T-cell (primary cell): ENCODE results near the gene OR5AU1. TPM values are rescaled to one million over a fixed set of nuclear protein-coding genes. Genes with fewer than 3 reads are reported as not detected.
"Not testable (repeated sequence)": the region's sequence is repeated elsewhere in the genome, so short reads cannot be mapped to it uniquely, and the experiment has no call there.

ENCODE experiments used
- ATAC-seq, 4 experiments: fragments of 200-7000 bp in 3 of 4; fragments of 150-1000 bp in 1 of 4; cut with Tn5 transposase; replicated peaks in 1 of 4; 1 replicate in 3 of 4; 2 replicates in 1 of 4; pipeline ENCODE4 v1.10.0; 2021; ENCODE audit warnings: moderate library complexity in 3 of 4, mild to moderate bottlenecking in 2 of 4, moderate number of reproducible peaks in 1 of 4
- CTCF ChIA-PET, 2 donors: fragments of 300-600 bp; sonication (Branson Sonifier 250); formaldehyde crosslinking; loops; one replicate each; lab custom pipeline; 2022; ENCODE audit warnings: antibody characterized with exemption in 2 of 2; lab: Charles Lee
- POLR2A ChIA-PET, 2 donors: fragments of 300-600 bp; sonication (Branson Sonifier 250); formaldehyde crosslinking; loops; one replicate each; lab custom pipeline; 2022; ENCODE audit warnings: antibody characterized with exemption in 2 of 2; lab: Charles Lee
- DNase-seq, 35 experiments: peaks; one replicate each; pipeline versions ENCODE4 v3.0.0 to v3.0.0-alpha.2; 2013 to 2023
- H3K27ac ChIP-seq: one replicate; pipeline ENCODE4 v1.5.1; 2013; ENCODE audit warnings: low read length
- H3K27me3 ChIP-seq, 2 experiments: replicated peaks in 1 of 2; 1 replicate in 1 of 2; 2 replicates in 1 of 2; pipeline versions ENCODE4 v1.6.1 to v1.7.0; 2013; ENCODE audit warnings: low read length in 1 of 2, mixed read lengths in 1 of 2; ENCODE audit not compliant: control insufficient read depth in 2 of 2, insufficient read depth in 2 of 2; ENCODE audit errors: extremely low read depth in 1 of 2
- H3K36me3 ChIP-seq, 2 donors: 1 replicate in 1 of 2; 2 replicates in 1 of 2; pipeline versions ENCODE4 v1.6.1 to v1.7.0; 2013; ENCODE audit warnings: low read length in 1 of 2; ENCODE audit not compliant: control insufficient read depth in 2 of 2, insufficient read depth in 1 of 2; ENCODE audit errors: extremely low read depth in 1 of 2
- H3K4me1 ChIP-seq, 2 experiments: 1 replicate in 1 of 2; 2 replicates in 1 of 2; pipeline versions ENCODE4 v1.6.1 to v1.7.0; 2013; ENCODE audit warnings: low read length in 2 of 2, mixed read lengths in 1 of 2; ENCODE audit not compliant: insufficient read depth in 2 of 2, control insufficient read depth in 1 of 2; ENCODE audit errors: extremely low read depth in 1 of 2
- H3K4me3 ChIP-seq, 2 donors: 1 replicate in 1 of 2; 2 replicates in 1 of 2; pipeline versions ENCODE4 v1.5.1 to v1.7.0; 2013; ENCODE audit warnings: mild to moderate bottlenecking in 2 of 2, low read length in 1 of 2, moderate library complexity in 1 of 2; ENCODE audit not compliant: control insufficient read depth in 1 of 2; ENCODE audit errors: extremely low read depth in 1 of 2
- H3K9me3 ChIP-seq: 2 replicates; pipeline ENCODE4 v1.7.0; 2013
- H3K27ac Mint-ChIP-seq, 2 donors: one replicate each; pipeline ENCODE4 v1.8.0; 2020 to 2021; ENCODE audit warnings: mild to moderate bottlenecking in 2 of 2, mixed read lengths in 2 of 2
- H3K27me3 Mint-ChIP-seq, 2 donors: one replicate each; pipeline ENCODE4 v1.8.0; 2021 to 2022; ENCODE audit warnings: mixed read lengths in 2 of 2
- H3K36me3 Mint-ChIP-seq: one replicate; pipeline ENCODE4 v1.8.0; 2021; ENCODE audit warnings: mixed read lengths
- H3K4me1 Mint-ChIP-seq, 3 donors: one replicate each; pipeline ENCODE4 v1.8.0; 2020 to 2022; ENCODE audit warnings: mixed read lengths in 3 of 3, mild to moderate bottlenecking in 1 of 3
- H3K4me3 Mint-ChIP-seq, 3 donors: one replicate each; pipeline ENCODE4 v1.8.0; 2020 to 2022; ENCODE audit warnings: mild to moderate bottlenecking in 3 of 3, mixed read lengths in 3 of 3, moderate library complexity in 3 of 3
- H3K9me3 Mint-ChIP-seq, 3 donors: one replicate each; pipeline ENCODE4 v1.8.0; 2020 to 2022; ENCODE audit warnings: mixed read lengths in 3 of 3
- WGBS: methylation state at CpG from one replicate; pipeline ENCODE4 v1.1.5; 2013; ENCODE audit warnings: missing lambda C conversion rate; ENCODE audit not compliant: insufficient coverage; 5-methylcytosine and 5-hydroxymethylcytosine counted together
- total RNA-seq, 35 experiments: library from RNA in 6 of 35; stranded (reverse) in 6 of 35; fragments of 120-200 nt in 1 of 35; gene quantifications; one replicate each; pipeline versions ENCODE4 v1.2.1 to v1.2.4 and lab custom pipeline; 2013 to 2026

OR5AU1 gene
- total RNA-seq, 5 donors from 2014 or later (not counting 1 experiment from before 2014, with no cell fraction given), result not detected

GRCh38 chr14:21163871-21164291 lies 8.0 kb upstream of the OR5AU1 start:
- WGBS, result 80% methylated on average over 2 of the region's 4 CpGs
- ATAC-seq (no peak), DNase-seq (no peak)
- Mint-ChIP-seq H3K36me3 (no peaks in the 10 kb centered on the region), H3K4me3 (no peak overlapping the region), H3K9me3 (no peaks in the 10 kb centered on the region), H3K27me3 (peaks cover 30 to 32% of the 10 kb centered on the region in 2 donors), H3K27ac (no peak overlapping the region), H3K4me1 (no peaks in the 10 kb centered on the region)
- ChIA-PET POLR2A (no interaction called here), CTCF (no interaction called here)
- Histone ChIP-seq H3K36me3 (no peaks in the 10 kb centered on the region), H3K4me1 (no peaks in the 10 kb centered on the region), H3K27me3 (peaks cover 0 to 19% of the 10 kb centered on the region in 2 experiments), H3K4me3 (no peak overlapping the region), H3K27ac (no peak overlapping the region), H3K9me3 (no peaks in the 10 kb centered on the region)

GRCh38 chr14:21162081-21162480 lies 6.2 kb upstream of the OR5AU1 start:
- Histone ChIP-seq H3K27ac (no peak overlapping the region), H3K4me3 (no peak overlapping the region), H3K27me3 (peaks cover 0 to 10% of the 10 kb centered on the region in 2 experiments), H3K9me3 (no peaks in the 10 kb centered on the region), H3K4me1 (no peaks in the 10 kb centered on the region), H3K36me3 (no peaks in the 10 kb centered on the region)
- H3K4me3 Mint-ChIP-seq, result no peak overlapping the region
- ChIA-PET CTCF (no interaction called here), POLR2A (interaction anchor here in 1 of 2 donors (0.5 kb wide), 1 partner anchor 234 kb away, joined by 5 read pairs; no protein-coding TSS in a partner anchor)
- no peak for DNase-seq
- ATAC-seq, result no peak
- no CpG with 5 or more reads among the region's 5 CpGs for WGBS
- peaks cover 35 to 39% of the 10 kb centered on the region in 2 donors for H3K27me3 Mint-ChIP-seq
- no peaks in the 10 kb centered on the region for H3K36me3 Mint-ChIP-seq
- H3K9me3 Mint-ChIP-seq, result no peaks in the 10 kb centered on the region
- no peaks in the 10 kb centered on the region for H3K4me1 Mint-ChIP-seq
- no peak overlapping the region for H3K27ac Mint-ChIP-seq

- H3K27me3 ChIP-seq, result peaks cover 0 to 11% of the 10 kb centered on the region in 2 experiments
- ChIA-PET CTCF (no interaction called here), POLR2A (no interaction called here)
- WGBS, result 94% methylated on average over 2 of the region's 4 CpGs
- Mint-ChIP-seq H3K36me3 (no peaks in the 10 kb centered on the region), H3K27me3 (peaks cover 36 to 39% of the 10 kb centered on the region in 2 donors), H3K4me3 (no peak overlapping the region), H3K4me1 (peaks cover 0 to 2% (median 0%) of the 10 kb centered on the region in 3 donors), H3K9me3 (no peaks in the 10 kb centered on the region), H3K27ac (no peak overlapping the region)
- H3K4me3 ChIP-seq, result no peak overlapping the region
- no peaks in the 10 kb centered on the region for H3K36me3 ChIP-seq
- DNase-seq, result no peak
- no peaks in the 10 kb centered on the region for H3K9me3 ChIP-seq
- no peak for ATAC-seq
- H3K27ac ChIP-seq, result no peak overlapping the region
- no peaks in the 10 kb centered on the region for H3K4me1 ChIP-seq
These were observed 4.3 kb upstream of the OR5AU1 start for GRCh38 chr14:21160061-21160610.

- H3K4me3 Mint-ChIP-seq, H3K36me3 Mint-ChIP-seq, ATAC-seq, POLR2A ChIA-PET, CTCF ChIA-PET, H3K4me3 ChIP-seq, H3K36me3 ChIP-seq, DNase-seq, H3K9me3 Mint-ChIP-seq, H3K4me1 Mint-ChIP-seq, H3K27ac Mint-ChIP-seq, H3K9me3 ChIP-seq, H3K27ac ChIP-seq, H3K4me1 ChIP-seq: not testable (repeated sequence)
- WGBS, result no CpG with 5 or more reads among the region's 1 CpG
- peaks cover 0 to 14% of the 10 kb centered on the region in 2 experiments for H3K27me3 ChIP-seq
- peaks cover 37 to 43% of the 10 kb centered on the region in 2 donors for H3K27me3 Mint-ChIP-seq
These were observed 2.3 kb upstream of the OR5AU1 start for GRCh38 chr14:21158175-21158574.

- Mint-ChIP-seq H3K27ac (no peak overlapping the region), H3K27me3 (peaks cover 4 to 12% of the 10 kb centered on the region in 2 donors), H3K36me3 (no peaks in the 10 kb centered on the region), H3K4me3 (no peak overlapping the region), H3K4me1 (no peaks in the 10 kb centered on the region), H3K9me3 (peaks cover 7 to 12% (median 10%) of the 10 kb centered on the region in 3 donors)
- no peaks in the 10 kb centered on the region for H3K4me1 ChIP-seq
- no peak overlapping the region for H3K4me3 ChIP-seq
- H3K27ac ChIP-seq, result no peak overlapping the region
- ATAC-seq, result no peak
- CTCF ChIA-PET, result interaction anchor here in 1 of 2 donors (0.6 kb wide), 1 partner anchor 420 kb away, joined by 3 read pairs; no protein-coding TSS in a partner anchor
- POLR2A ChIA-PET, result no interaction called here
- peaks cover 4% of the 10 kb centered on the region for H3K9me3 ChIP-seq
- DNase-seq, result no peak
- peaks cover 0 to 3% of the 10 kb centered on the region in 2 experiments for H3K27me3 ChIP-seq
- 91% methylated on average over 4 of the region's 4 CpGs for WGBS
- no peaks in the 10 kb centered on the region for H3K36me3 ChIP-seq
These were observed 6.1 kb downstream of the OR5AU1 start for GRCh38 chr14:21149641-21150367.

- CTCF ChIA-PET, result no interaction called here
These were observed 10.4 kb downstream of the OR5AU1 start for GRCh38 chr14:21145437-21145836.

More at GRCh38 chr14:21145437-21145836, 10.4 kb downstream of the OR5AU1 start:
- POLR2A ChIA-PET, result no interaction called here
- Histone ChIP-seq H3K9me3 (peaks cover 6% of the 10 kb centered on the region), H3K27ac (no peak overlapping the region), H3K36me3 (no peaks in the 10 kb centered on the region), H3K4me1 (no peaks in the 10 kb centered on the region), H3K4me3 (no peak overlapping the region), H3K27me3 (peaks cover 0 to 2% of the 10 kb centered on the region in 2 experiments)
- ATAC-seq (no peak), DNase-seq (no peak)
- Mint-ChIP-seq H3K27ac (no peak overlapping the region), H3K27me3 (peaks cover 8 to 9% of the 10 kb centered on the region in 2 donors), H3K9me3 (peaks cover 8 to 18% (median 15%) of the 10 kb centered on the region in 3 donors), H3K4me3 (no peak overlapping the region), H3K36me3 (no peaks in the 10 kb centered on the region), H3K4me1 (no peaks in the 10 kb centered on the region)
